ENCODE results near the gene GPBAR1. TPM values are rescaled to one million over a fixed set of nuclear protein-coding genes. Genes with fewer than 3 reads are reported as not detected.

The GPBAR1 gene
- total and polyA plus RNA-seq, 2 donors (not counting 1 experiment from before 2014, with no cell fraction given), result 0.66 to 0.81 TPM

GRCh38 chr2:218296200-218296599 is 35.4 kb downstream of the GPBAR1 start:
- Mint-ChIP-seq H3K9me3 (ENCODE audit: insufficient read depth) (no peaks in the 10 kb centered on the region), H3K4me1 (peaks cover 31% of the 10 kb centered on the region), H3K27ac (no peak overlapping the region), H3K27me3 (no peaks in the 10 kb centered on the region), H3K4me3 (no peak overlapping the region)
- Histone ChIP-seq H4K20me1 (ENCODE audit: control insufficient read depth, insufficient read depth, low read length, poor library complexity, severe bottlenecking) (no peaks in the 10 kb centered on the region), H3K4me3 (ENCODE audit: control extremely low read depth in 1 of 5, extremely low read depth in 1 of 5, insufficient read depth in 1 of 5, low read depth in 2 of 5, low read length in 4 of 5) (no peak overlapping the region), H3K36me3 (replicated peaks in 1 of 2; ENCODE audit: control extremely low read depth in 1 of 2, control insufficient read depth in 1 of 2, extremely low read depth in 1 of 2, insufficient read depth in 2 of 2, low read length in 1 of 2) (no peaks in the 10 kb centered on the region), H3K9me3 (ENCODE audit: control extremely low read depth in 1 of 3, control insufficient read depth in 2 of 3, insufficient read depth in 1 of 3, low read length in 2 of 3) (no peaks in the 10 kb centered on the region), H2AFZ (ENCODE audit: insufficient read depth, low read depth, low read length, poor library complexity, severe bottlenecking) (no peak overlapping the region), H3K9ac (ENCODE audit: low read length) (no peak overlapping the region), H3K79me2 (ENCODE audit: control insufficient read depth, insufficient read depth, low read length) (peaks cover 33% of the 10 kb centered on the region), H3K4me2 (replicated peaks; ENCODE audit: low read depth, low read length, poor library complexity, severe bottlenecking) (no peak overlapping the region), H3K27ac (ENCODE audit: low read length in 2 of 2) (no peak overlapping the region), H3K27me3 (replicated peaks in 1 of 4; ENCODE audit: control extremely low read depth in 1 of 4, control insufficient read depth in 3 of 4, insufficient read depth in 4 of 4, low read length in 3 of 4) (no peaks in the 10 kb centered on the region), H3K4me1 (ENCODE audit: control insufficient read depth in 2 of 2, insufficient read depth in 2 of 2, low read length in 2 of 2) (peaks cover 26 to 35% of the 10 kb centered on the region in 2 donors)
- intact Hi-C loops (cut with micrococcal nuclease), result no loop called here
- ATAC-seq (ENCODE audit: low read depth) (no peak), DNase-seq (peak; percentile 1)
- ChIA-PET CTCF (interaction anchor here (0.9 to 15.5 kb wide), 6 partner anchors 9 to 101 kb away, joined by 3 to 331 read pairs (median 8); partner anchors contain the start of genes AAMP, CATIP and PNKD), POLR2A (interaction anchor here (2.6 kb wide), 1 partner anchor 10 kb away, joined by 6 read pairs; no protein-coding TSS in a partner anchor)
- TF ChIP-seq CTCF (IDR thresholded peaks at IDR 0.05) (no peak), EZH2 (IDR thresholded peaks at IDR 0.05; ENCODE audit: borderline replicate concordance, insufficient read depth, low read depth, low read length, poor library complexity, severe bottlenecking) (no peak)
- WGBS (ENCODE audit: insufficient coverage), result 89% methylated on average over 1 of the region's 1 CpG

- H3K27ac ChIP-seq (ENCODE audit: low read length in 2 of 2), result no peak overlapping the region
- H3K4me1 Mint-ChIP-seq, result peaks cover 31% of the 10 kb centered on the region
- H4K20me1 ChIP-seq (ENCODE audit: control insufficient read depth, insufficient read depth, low read length, poor library complexity, severe bottlenecking), result no peaks in the 10 kb centered on the region
- WGBS (ENCODE audit: insufficient coverage), result 94% methylated on average over 6 of the region's 7 CpGs
- H3K36me3 ChIP-seq (replicated peaks in 1 of 2; ENCODE audit: control extremely low read depth in 1 of 2, control insufficient read depth in 1 of 2, extremely low read depth in 1 of 2, insufficient read depth in 2 of 2, low read length in 1 of 2), result no peaks in the 10 kb centered on the region
- CTCF ChIA-PET, result interaction anchor here (0.9 to 15.5 kb wide), 3 partner anchors 10 to 60 kb away, joined by 5 to 331 read pairs (median 28); partner anchors contain the start of genes AAMP, CATIP and PNKD
- no peak overlapping the region for H3K27ac Mint-ChIP-seq
- DNase-seq (no peak), ATAC-seq (ENCODE audit: low read depth) (no peak)
- POLR2A ChIA-PET, result interaction anchor here (2.6 kb wide), 1 partner anchor 10 kb away, joined by 6 read pairs; no protein-coding TSS in a partner anchor
- TF ChIP-seq CTCF (IDR thresholded peaks at IDR 0.05), result no peak
- no peak for TF ChIP-seq EZH2 (IDR thresholded peaks at IDR 0.05; ENCODE audit: borderline replicate concordance, insufficient read depth, low read depth, low read length, poor library complexity, severe bottlenecking)
- no peaks in the 10 kb centered on the region for H3K27me3 Mint-ChIP-seq
- H3K79me2 ChIP-seq (ENCODE audit: control insufficient read depth, insufficient read depth, low read length), result peaks cover 26% of the 10 kb centered on the region
- H3K4me3 ChIP-seq (ENCODE audit: control extremely low read depth in 1 of 5, extremely low read depth in 1 of 5, insufficient read depth in 1 of 5, low read depth in 2 of 5, low read length in 4 of 5), result no peak overlapping the region
- H2AFZ ChIP-seq (ENCODE audit: insufficient read depth, low read depth, low read length, poor library complexity, severe bottlenecking), result no peak overlapping the region
- no peak overlapping the region for H3K9ac ChIP-seq (ENCODE audit: low read length)
- no peaks in the 10 kb centered on the region for H3K9me3 Mint-ChIP-seq (ENCODE audit: insufficient read depth)
- H3K9me3 ChIP-seq (ENCODE audit: control extremely low read depth in 1 of 3, control insufficient read depth in 2 of 3, insufficient read depth in 1 of 3, low read length in 2 of 3), result no peaks in the 10 kb centered on the region
- no peak overlapping the region for H3K4me2 ChIP-seq (replicated peaks; ENCODE audit: low read depth, low read length, poor library complexity, severe bottlenecking)
- intact Hi-C loops (cut with micrococcal nuclease), result no loop called here
- H3K4me3 Mint-ChIP-seq, result no peak overlapping the region
- no peaks in the 10 kb centered on the region for H3K27me3 ChIP-seq (replicated peaks in 1 of 4; ENCODE audit: control extremely low read depth in 1 of 4, control insufficient read depth in 3 of 4, insufficient read depth in 4 of 4, low read length in 3 of 4)
- H3K4me1 ChIP-seq (ENCODE audit: control insufficient read depth in 2 of 2, insufficient read depth in 2 of 2, low read length in 2 of 2), result peaks cover 22 to 32% of the 10 kb centered on the region in 2 donors
Observed at GRCh38 chr2:218296847-218297246, 36.0 kb downstream of the GPBAR1 start.
